NCI-H1105 (cell line): Measurements from ENCODE around the gene EREG.

Experiments used
- DNase-seq: peaks from one replicate; lab custom pipeline; 2025; lab: John Stamatoyannopoulos, UW

Gene EREG

DNA sequence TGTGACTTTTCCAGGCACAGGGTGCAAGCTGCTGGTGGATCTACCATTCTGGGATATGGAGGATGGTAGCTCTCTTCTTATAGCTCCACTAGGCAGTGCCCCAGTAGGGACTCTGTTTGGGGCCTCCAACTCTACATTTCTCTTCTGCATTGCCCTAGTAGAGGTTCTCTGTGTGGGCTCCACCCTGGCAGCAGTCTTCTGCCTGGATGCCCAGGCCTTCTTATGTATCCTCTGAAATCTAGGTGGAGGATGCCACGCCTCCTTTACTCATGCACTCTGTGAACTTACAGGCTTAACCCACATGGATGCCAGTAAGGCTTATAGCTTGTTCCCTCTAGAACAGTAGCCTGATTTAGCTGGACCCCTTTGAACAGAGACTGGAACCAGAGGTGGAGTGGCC, 20.9 kb upstream of the EREG start:
- DNase-seq = no peak

DNA sequence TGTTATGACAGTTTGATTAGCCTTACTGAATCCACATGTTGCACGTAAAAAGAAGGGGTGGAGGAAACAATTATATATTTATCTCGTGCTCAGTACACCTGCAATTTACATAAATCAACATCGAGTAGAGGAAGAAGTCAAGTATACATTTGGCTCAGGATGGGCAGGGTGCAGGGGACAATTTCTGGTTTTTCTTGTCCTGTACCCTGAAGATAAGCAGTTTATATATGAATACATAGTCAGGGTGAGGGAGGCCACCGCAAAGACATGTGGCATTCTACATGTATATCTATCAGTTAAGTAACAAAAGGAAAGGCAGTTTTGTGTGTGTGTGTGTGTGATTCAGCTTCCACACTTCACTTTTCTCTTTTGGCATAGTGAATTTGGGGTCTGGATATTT, 11.1 kb upstream of the EREG start:
- no peak for DNase-seq

DNA sequence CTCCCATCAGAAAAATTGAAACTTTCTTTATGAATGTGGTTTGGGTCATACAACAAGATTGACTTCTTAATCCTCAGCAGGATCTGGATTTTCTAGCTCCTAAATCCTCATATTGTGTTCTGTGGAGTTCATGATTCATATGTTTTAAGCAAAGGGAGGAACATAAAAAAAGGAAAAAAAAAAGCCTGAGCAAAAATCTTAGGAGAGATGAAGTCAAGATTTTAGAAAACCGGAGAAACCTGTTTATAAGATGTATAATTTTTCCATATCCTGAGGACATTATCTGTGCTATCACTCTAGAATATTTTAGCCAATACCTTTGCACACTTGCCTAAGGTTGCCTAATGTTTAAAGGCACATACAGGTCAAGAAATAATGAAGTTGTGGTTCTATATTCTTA, 7.0 kb upstream of the EREG start:
- no peak for DNase-seq

DNA sequence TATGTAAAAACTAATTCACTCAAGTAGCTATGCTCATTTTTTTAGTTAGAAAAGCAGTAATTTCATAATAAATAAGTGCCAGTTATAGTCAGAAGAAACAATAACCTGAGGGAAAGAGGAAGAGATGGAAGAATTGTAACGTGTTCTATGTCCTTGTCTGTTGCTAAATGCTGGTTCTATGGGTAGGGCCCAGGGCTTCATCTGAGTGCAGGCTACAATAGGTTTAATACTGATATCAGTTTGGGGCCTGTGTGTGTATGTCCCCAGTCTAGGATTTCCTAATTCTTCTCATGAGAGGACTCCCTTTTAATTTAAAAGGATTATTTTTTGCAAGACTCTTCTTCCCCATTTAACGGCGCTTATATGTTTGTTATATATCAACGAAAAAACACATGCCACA, 3.3 kb upstream of the EREG start:
- no peak for DNase-seq

DNA sequence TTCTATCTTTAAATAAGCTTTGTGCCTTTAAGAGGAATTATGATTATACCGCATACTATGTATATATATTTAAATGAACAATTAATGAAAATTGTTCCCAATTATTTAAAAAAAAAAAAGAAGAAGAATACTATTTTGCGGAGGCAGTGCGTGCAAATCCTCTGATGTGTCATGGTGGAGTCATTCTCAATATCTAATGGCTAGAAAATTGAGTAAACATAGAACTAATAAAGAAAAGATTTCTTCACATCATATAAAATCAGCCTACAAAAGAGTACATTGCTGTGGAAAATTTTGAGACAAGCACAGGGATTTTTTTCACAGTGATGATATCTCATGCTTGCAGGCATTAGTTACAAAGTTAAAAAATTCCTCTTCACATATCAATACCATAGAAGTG, 2.6 kb upstream of the EREG start:
- no peak for DNase-seq

DNA sequence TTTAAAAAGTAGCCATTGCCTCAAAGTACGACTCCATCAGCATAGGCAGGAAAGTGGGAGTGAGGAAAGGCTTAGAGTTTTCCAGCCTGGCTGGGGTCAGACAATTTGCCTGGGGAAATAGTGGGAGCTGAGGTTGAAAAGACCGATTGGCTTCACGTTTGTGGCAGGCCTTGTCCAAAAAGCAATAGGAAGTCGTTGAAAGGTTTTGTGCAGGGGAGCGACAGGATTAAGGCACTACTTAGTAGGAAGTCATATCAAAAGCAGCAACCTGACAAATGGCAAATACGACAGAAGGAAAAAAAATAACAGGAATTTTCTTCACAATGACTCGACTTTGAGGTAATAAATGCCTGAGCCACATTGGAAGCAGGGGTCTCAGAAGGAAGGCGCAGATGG, 691 bp upstream of the EREG start:
- DNase-seq = no peak

DNA sequence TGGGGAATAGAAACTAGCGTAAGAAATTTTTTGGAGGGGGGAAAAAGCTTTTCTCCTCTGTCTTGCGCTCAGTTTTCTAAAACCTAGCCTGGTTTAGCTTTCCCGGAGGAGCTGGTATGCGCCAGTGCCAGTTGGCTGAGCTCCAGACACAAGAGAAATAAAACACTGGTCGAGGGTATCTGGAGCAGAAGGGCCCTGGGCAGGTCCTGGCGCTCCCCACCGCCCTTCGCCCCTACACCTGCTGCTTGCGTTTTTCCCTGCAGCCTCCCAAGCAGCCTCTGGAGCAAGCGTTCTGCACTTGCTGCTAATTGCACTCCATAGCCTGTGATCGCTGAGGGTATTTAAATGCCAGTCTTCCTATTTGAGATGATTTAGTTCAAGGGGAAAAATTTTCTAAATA, 816 bp downstream of the EREG start:
- peak; percentile 82 for DNase-seq

DNA sequence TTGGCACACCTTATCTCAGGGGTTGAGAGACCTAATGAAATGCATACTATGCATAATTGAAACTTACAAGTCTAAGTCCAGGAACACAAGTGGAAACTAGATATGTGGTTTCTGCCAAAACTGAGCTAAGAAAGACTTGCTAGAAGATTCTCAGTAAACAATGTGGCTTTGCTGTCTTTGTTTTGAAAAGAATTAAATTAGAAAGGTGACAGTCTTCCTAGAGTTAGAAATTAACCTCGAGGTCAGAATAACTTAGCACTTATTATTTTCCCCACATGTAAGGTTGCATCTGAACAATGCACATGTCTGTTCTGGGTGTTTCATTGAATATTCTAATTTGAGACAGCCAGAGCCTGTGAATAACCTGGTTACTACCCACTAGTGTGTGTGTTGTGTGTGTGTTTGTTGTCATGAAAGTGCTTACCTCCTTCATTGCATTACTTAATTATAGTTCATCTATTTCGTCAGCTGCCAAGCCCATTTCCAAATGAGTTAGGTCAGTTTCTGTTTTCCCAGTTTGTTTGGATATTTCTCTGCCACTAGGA, 1.5 kb downstream of the EREG start:
- no peak for DNase-seq

DNA sequence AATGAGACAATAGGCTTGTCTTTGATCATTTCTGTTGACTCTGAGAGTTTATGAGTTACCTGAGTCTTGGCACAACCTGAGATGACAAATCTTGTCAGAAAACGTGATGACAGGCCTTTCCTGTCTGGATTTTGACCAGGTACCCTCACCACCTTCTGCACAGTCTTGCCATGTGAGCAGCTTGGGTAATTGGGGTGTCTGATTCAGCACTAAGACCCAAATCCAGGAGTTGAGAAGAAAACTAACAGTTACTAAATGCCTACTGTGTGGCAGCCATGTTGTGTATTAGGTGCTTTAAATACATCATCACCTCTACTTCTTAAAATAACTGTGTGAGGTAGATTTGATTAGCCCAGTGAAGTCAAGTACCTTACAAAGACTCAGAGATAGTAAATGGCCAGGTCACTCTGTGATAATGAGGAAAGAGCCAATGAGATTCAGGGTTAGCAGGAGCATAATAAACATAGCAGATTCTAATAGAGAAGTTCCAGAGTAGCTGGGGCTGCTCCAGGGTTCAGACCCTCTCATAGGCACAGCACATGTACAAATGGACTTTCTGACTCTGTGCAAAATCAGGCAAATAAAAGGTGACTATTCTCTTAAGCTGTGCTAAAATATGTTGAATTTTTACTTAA, 2.8 kb downstream of the EREG start:
- DNase-seq = no peak

DNA sequence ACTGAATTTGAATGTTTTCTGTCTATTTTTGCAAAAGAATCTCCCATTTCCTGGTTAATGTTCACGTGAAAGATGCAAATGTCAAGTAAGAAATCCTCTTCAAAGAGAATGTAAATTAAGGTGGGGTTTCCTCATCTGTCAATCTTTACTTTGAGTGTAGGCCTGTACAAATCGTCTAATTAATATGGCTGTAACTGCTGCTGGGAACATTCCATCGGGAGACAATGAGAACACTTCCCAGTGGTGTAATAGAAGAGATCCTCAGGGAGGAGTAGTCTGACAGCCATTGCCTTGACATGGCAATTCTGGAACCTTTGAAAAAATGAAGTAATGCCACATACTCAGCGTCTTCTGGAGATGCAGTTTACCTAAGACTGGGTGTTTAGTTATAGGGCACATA, 3.7 kb downstream of the EREG start:
- no peak for DNase-seq

DNA sequence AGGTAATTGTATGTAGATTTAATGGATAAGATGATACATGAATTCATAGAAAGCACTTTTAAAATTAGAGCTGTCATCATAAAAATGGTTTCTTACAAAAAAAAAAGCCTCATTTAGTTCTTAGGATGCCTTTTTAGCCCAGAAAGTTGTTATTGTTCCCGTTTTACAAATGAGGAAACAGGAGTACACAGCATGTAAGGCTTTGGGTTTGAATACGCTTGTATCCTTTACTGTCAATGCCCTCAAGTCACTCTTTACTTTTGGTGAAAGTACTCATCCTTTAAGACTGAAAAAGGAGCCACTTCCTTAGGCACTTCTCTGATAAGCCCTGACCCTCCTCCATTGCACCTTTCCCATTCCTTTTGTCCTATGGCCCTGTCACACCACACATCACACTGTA, 4.9 kb downstream of the EREG start:
- DNase-seq = no peak

DNA sequence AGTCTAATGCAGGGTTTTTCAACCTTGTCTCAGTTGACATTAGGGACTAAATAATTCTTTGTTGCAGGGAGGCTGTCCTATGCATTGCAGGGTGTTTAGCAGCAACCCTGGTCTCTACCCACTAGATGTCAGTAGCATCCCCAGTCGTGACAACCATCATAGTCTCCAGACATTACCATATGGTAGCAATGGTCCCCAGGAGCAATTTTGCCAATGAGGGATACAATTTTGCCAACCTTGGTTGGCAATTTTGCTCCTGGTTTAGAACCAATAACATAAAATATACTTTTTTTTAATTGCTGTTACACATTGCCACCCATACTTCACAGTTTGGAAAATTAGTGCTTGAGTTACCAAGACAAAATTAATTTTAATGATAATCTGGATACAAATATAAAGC, 6.0 kb downstream of the EREG start:
- DNase-seq = no peak

DNA sequence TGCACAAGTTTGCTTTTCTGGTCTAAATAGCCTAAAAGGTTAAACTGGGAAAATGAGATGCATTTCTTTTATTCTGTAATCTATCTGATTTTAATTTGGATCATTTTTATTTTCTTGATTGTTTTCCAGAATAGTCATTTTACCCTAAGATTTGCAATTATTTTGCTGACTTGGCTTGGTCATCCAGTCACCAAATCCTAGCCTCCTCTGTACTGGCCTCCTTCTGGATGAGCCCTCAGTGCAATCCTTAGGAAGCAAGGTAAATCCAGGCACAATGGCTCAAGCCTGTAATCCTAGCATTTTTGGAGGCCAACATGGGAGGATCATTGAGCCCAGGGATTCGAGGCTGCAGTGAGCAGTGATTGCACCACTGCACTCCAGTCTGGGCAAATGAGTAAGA, 9.2 kb downstream of the EREG start:
- DNase-seq = no peak

DNA sequence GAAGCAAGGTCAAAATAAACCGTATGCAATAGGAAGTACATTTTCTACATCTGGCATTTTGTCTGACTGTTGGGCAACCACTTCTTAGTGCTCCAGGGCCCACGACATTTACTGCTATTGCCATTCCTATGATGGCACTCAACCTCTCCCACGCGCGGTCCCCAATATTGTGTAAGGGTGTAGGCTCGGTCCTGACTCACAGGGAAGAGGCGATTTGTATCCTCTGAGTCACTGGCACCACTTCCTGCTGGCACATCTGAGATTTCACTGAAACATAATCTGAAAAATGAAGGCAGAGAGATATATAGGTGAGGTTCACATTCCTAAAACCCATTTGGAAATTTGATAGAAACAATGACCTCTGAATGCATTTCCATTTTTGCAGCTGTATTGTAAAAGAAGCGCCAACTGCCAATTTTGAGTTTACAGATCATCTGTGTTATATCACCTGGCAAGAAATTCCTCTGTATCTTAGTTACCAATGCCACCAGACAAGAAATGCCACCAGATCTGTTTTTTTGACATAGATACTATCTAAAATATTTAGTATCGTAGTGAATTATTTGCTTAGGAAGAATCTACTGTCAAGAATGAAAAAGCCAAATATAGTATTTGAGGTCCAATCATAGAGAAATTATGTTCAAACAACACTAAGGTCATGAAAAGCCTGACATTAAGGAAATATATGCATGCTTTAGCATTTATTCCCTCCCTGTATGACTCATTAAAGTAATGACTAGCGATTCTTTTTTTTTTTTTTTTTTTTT, 9.8 kb downstream of the EREG start:
- DNase-seq = no peak

DNA sequence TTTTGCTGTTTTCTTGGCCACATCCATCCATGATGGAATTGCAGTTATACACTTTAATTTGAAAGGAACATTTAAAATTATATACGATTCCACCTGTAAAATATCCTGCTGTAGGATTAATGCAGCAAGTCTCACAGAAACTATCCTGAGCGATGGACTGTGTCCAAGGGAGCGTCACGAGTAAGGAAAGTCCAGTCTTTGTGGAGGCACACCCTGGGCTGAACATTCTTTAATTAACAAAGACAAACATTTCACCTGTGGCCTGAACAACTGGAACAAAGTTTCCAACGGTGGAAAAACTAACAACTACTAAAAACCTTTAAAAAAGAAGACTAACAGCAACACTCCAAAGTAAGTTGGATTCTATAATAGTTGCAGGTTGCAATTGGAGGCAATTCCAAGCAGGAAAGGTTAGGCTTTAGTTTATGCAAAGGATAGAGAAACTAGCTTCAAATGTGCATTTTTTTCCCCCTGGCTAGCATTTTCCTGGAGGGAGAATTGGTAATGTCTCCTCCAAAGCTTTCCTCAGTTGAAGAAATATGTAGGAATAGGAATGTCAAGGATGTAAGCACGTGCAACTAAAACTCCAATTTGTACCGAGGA, 11.0 kb downstream of the EREG start:
- DNase-seq = no peak

DNA sequence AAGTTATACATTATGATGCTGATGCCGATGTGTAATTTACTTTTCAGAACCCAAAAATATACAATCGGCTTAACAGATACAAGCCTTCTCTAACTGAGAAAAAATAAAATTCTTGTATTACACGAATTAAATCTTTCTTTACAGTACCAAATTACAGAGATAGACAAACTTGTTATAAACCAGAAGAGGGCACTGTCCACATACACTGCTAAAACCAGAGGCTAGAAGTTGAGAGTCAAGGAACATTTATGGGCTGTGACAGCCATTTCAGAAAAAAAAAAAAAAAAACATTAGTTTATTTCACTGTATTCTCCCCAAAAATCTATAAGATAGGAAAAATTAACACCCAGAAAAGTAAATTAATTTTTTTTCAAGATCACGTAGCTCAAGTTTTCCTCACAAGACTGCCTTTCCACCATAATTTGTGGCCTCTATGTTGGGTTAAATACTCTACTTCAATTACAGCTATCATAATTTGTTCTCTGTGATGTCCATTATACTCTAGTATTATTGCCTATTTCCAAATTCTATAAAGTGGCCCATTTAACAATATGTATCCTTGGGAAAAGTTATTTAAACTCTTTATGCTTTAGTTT, 12.0 kb downstream of the EREG start:
- DNase-seq = peak; percentile 6

DNA sequence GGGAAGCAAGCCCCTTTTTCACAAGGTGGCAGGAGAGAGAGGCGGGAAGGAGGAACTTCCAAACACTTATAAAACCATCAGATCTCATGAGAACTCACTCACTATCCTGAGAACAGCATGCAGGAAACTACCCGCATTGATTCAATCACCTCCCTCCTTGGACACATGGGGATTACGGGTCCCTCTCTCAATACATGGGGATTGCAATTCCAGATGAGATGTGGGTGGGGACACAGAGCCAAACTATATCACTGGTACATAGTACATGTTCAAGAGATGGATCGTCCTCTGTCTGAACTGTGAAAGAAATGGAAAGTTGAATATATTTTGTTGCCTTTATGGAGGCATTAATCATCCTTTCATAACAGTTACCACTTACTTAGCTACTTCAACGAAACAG, 12.8 kb downstream of the EREG start:
- DNase-seq = no peak

DNA sequence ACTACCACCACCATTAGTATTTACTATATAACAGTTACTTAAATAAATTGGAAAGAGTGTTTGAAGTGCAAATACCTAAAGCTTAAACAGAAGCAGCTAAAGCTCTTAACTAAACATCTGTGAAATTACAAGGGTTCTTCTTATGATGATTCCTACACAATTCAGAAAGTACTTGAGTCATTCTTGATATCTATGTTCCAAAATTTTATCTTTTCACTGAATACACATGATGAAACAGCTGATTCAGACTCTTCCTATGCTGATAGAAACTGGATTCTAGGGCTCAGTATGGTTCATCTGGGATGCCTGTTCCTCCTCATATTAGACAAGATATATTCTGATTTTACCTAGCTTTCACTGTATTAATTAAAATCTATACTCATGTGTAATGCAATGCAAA, 13.6 kb downstream of the EREG start:
- no peak for DNase-seq

DNA sequence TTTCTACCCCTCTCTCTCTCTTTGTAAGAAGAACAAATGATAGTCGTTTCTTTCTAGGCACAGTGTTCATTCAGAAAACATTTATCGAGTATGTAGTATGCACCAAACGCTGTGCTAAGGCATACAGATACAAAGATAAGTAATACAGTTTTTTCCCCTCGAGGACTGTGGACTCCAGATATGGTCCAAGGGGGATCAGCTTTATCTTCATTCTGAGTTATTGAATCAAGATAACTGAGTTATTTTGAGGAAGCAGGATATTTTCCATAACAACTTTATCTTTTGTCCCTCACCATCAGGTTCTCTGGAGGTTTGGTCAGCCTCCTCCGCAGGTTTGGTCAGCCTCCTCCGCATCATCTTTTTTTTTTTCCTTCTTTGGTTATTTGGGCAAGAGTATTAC, 15.0 kb downstream of the EREG start:
- no peak for DNase-seq

DNA sequence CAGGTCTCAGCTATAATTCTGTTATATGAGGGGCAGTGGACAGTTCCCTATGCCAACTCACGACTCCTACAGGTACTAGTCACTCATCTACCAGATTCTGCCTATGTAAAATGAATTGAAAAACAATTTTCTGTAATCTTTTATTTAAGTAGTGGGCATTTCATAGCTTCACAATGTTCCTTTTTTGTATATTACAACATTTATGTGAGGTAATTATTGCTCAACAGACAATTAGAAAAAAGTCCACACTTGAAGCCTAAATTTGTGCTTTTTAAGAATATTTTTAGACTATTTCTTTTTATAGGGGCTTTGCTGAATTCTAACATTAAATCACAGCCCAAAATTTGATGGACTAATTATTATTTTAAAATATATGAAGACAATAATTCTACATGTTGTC, 20.4 kb downstream of the EREG start:
- no peak for DNase-seq

DNA sequence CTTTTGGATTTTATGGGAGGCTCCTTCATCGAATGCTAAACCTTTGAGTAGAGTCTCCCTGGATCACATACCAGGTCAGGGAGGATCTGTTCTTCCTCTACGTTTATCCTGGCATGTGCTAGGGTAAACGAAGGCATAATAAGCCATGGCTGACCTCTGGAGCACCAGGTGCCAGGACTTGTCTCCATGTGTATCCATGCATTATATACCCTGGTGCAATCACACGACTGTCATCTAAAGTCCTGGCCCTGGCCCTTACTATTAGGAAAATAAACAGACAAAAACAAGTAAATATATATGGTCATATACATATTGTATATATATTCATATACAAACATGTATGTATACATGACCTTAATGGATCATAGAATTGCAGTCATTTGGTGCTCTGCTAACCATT, 21.2 kb downstream of the EREG start:
- DNase-seq = no peak

DNA sequence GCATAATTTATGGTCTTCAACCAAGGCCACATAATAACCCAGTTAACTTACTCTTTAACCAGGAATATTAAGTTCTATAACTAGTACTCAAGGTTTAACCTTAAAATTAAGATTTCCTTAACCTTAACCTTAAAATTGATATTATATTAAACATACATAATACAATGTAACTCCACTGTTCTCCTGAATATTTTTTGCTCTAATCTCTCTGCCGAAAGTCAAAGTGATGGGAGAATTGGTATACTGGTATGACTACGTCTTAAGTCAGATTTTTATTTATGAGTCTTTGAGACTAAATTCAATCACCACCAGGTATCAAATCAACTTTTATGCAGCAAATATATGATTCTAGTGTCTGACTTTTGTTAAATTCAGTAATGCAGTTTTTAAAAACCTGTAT, 22.8 kb downstream of the EREG start:
- DNase-seq = no peak

DNA sequence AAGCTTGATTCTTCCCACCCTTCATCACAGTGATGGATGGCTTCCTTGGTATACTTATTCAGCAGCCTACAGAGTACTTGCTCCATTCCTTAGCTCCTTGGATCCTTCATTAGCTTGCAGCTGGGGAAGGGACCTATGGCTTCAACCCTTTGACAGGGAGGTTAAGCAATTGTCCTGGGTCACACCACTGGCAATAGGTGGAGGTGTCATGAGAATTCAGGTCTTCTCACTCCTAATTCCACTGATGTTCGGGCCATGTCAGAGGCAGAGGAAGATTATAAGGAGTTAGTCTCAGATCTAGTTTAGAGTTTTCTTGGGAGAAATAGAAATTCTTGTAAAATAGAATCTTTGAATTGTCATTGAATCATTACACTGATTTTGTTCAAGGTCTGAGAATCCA, 24.5 kb downstream of the EREG start:
- DNase-seq = no peak
